IMR-90 (cell line): ENCODE measurements around the gene CD1D. TPM values are rescaled to one million over a fixed set of nuclear protein-coding genes. Genes with fewer than 3 reads are reported as not detected.

Experiments used
- ATAC-seq: fragments of 200-7000 bp; cut with Tn5 transposase; 2 replicates; pipeline ENCODE4 v1.9.1; 2020; ENCODE audit warnings: low read depth, mild to moderate bottlenecking, moderate library complexity
- BruUV-seq: library from RNA; stranded (reverse); fragments of 400-500 nt; replicated peaks from 2 replicates; lab custom pipeline; 2021; lab: Mats Ljungman, UMichigan
- CTCF ChIA-PET: fragments of 300-600 bp; formaldehyde crosslinking; extraction: SDS; loops from one replicate; lab custom pipeline; 2021; ENCODE audit warnings: antibody characterized with exemption; lab: Yijun Ruan, JAX
- POLR2A ChIA-PET: fragments of 300-600 bp; sonication (Branson Sonifier 250); formaldehyde crosslinking; loops from one replicate; lab custom pipeline; 2022; ENCODE audit warnings: antibody characterized with exemption; ENCODE audit not compliant: unreplicated experiment; lab: Charles Lee
- DNase-seq: peaks from one replicate; pipeline ENCODE4 v3.0.0; 2013
- H2AFZ ChIP-seq: replicated peaks from 2 replicates; pipeline ENCODE3; 2013; ENCODE audit warnings: low read length, mild to moderate bottlenecking; ENCODE audit not compliant: poor library complexity
- H2AK5ac ChIP-seq: 2 replicates; pipeline ENCODE4 v1.6.1; 2013; ENCODE audit warnings: low read depth, low read length, inconsistent platforms
- H2AK9ac ChIP-seq: replicated peaks from 2 replicates; pipeline ENCODE3; 2013; ENCODE audit warnings: mild to moderate bottlenecking, low read depth, low read length, moderate library complexity; ENCODE audit not compliant: poor library complexity
- H2BK120ac ChIP-seq: 2 replicates; pipeline ENCODE4 v1.6.1; 2013; ENCODE audit warnings: low read depth, low read length, inconsistent platforms
- H2BK15ac ChIP-seq: 3 replicates; pipeline ENCODE4 v1.6.1; 2013; ENCODE audit warnings: low read depth, low read length, inconsistent platforms
- H2BK20ac ChIP-seq: 2 replicates; pipeline ENCODE4 v1.6.1; 2013; ENCODE audit warnings: low read depth, mild to moderate bottlenecking, inconsistent platforms, low read length, moderate library complexity
- H2BK5ac ChIP-seq: 2 replicates; pipeline ENCODE4 v1.6.1; 2013; ENCODE audit warnings: mild to moderate bottlenecking, low read depth, low read length, inconsistent platforms; ENCODE audit not compliant: poor library complexity, severe bottlenecking
- H3K14ac ChIP-seq: replicated peaks from 2 replicates; pipeline ENCODE4 v1.6.1; 2013; ENCODE audit warnings: low read depth, low read length, inconsistent platforms
- H3K18ac ChIP-seq: 2 replicates; pipeline ENCODE4 v1.6.1; 2013; ENCODE audit warnings: low read depth, low read length, control low read depth
- H3K23ac ChIP-seq: 2 replicates; pipeline ENCODE4 v1.6.1; 2013; ENCODE audit warnings: low read depth, low read length, inconsistent platforms
- H3K27ac ChIP-seq: 2 replicates; pipeline ENCODE4 v1.5.1; 2013; ENCODE audit warnings: mild to moderate bottlenecking, control low read depth, low read length; ENCODE audit not compliant: insufficient read depth
- H3K27me3 ChIP-seq: 2 replicates; pipeline ENCODE4 v1.6.1; 2013; ENCODE audit warnings: low read length; ENCODE audit not compliant: control insufficient read depth, insufficient read depth
- H3K36me3 ChIP-seq: 2 replicates; pipeline ENCODE4 v1.6.1; 2013; ENCODE audit warnings: low read length, mixed read lengths; ENCODE audit not compliant: control insufficient read depth, insufficient read depth
- H3K4ac ChIP-seq: 2 replicates; pipeline ENCODE4 v1.6.1; 2013; ENCODE audit warnings: low read depth, low read length, inconsistent platforms
- H3K4me1 ChIP-seq: 2 replicates; pipeline ENCODE4 v1.6.1; 2013; ENCODE audit warnings: low read length, mixed read lengths; ENCODE audit not compliant: control insufficient read depth, insufficient read depth
- H3K4me2 ChIP-seq: 2 replicates; pipeline ENCODE4 v1.6.1; 2013; ENCODE audit warnings: low read depth, mild to moderate bottlenecking, control low read depth, low read length, moderate library complexity
- H3K4me3 ChIP-seq: 2 replicates; pipeline ENCODE4 v1.5.1; 2013; ENCODE audit warnings: low read depth, mild to moderate bottlenecking, control low read depth, low read length, moderate library complexity; ENCODE audit not compliant: insufficient read depth
- H3K56ac ChIP-seq: 2 replicates; pipeline ENCODE4 v1.6.1; 2013; ENCODE audit warnings: low read length, inconsistent platforms; ENCODE audit not compliant: insufficient read depth; ENCODE audit errors: extremely low read depth
- H3K79me1 ChIP-seq, 2 experiments: 2 replicates each; pipeline ENCODE4 v1.6.1; 2013; ENCODE audit warnings: low read length in 2 of 2, inconsistent platforms in 1 of 2, low read depth in 1 of 2
- H3K9ac ChIP-seq: 2 replicates; pipeline ENCODE4 v1.6.1; 2013; ENCODE audit warnings: low read depth, low read length, control low read depth
- H3K9me1 ChIP-seq: 2 replicates; pipeline ENCODE4 v1.6.1; 2013; ENCODE audit warnings: low read length, inconsistent platforms; ENCODE audit not compliant: insufficient read depth
- H3K9me3 ChIP-seq: 2 replicates; pipeline ENCODE4 v1.6.1; 2013; ENCODE audit warnings: low read length; ENCODE audit not compliant: control insufficient read depth, insufficient read depth
- H4K20me1 ChIP-seq: 2 replicates; pipeline ENCODE4 v1.6.1; 2013; ENCODE audit warnings: low read length, inconsistent platforms; ENCODE audit not compliant: insufficient read depth
- H4K5ac ChIP-seq: 2 replicates; pipeline ENCODE4 v1.6.1; 2013; ENCODE audit warnings: mild to moderate bottlenecking, low read depth, low read length, control low read depth
- H4K8ac ChIP-seq, 2 experiments: 2 replicates each; pipeline ENCODE4 v1.6.1; 2013; ENCODE audit warnings: low read depth in 2 of 2, low read length in 2 of 2, control low read depth in 1 of 2, inconsistent platforms in 1 of 2
- H4K91ac ChIP-seq: 2 replicates; pipeline ENCODE4 v1.6.1; 2013; ENCODE audit warnings: low read depth, low read length, inconsistent platforms; ENCODE audit not compliant: insufficient read depth
- BHLHE40 ChIP-seq: fragments of 150-350 bp; IDR thresholded peaks from 2 replicates; pipeline ENCODE4 v1.6.1; 2016; ENCODE audit warnings: mild to moderate bottlenecking, low read depth, low read length
- CEBPB ChIP-seq: IDR thresholded peaks from 2 replicates; pipeline ENCODE4 v1.6.1; 2012; ENCODE audit warnings: low read depth, low read length, improper control_type of control experiment
- CHD1 ChIP-seq: IDR thresholded peaks from 2 replicates; pipeline ENCODE4 v1.6.1; 2012; ENCODE audit warnings: low read depth, low read length, improper control_type of control experiment
- MAFK ChIP-seq: IDR thresholded peaks from 2 replicates; pipeline ENCODE4 v1.6.1; 2012; ENCODE audit warnings: low read depth, low read length, improper control_type of control experiment
- MAZ ChIP-seq: IDR thresholded peaks from 2 replicates; pipeline ENCODE4 v1.6.1; 2012; ENCODE audit warnings: low read depth, mild to moderate bottlenecking, low read length, improper control_type of control experiment, moderate library complexity, borderline replicate concordance
- NFE2L2 ChIP-seq: fragments of 150-350 bp; IDR thresholded peaks from 2 replicates; pipeline ENCODE4 v1.6.1; 2016; ENCODE audit warnings: low read depth, mild to moderate bottlenecking, low read length
- POLR2A ChIP-seq: IDR thresholded peaks from 2 replicates; pipeline ENCODE4 v1.6.1; 2012; ENCODE audit warnings: mild to moderate bottlenecking, low read depth, low read length
- RAD21 ChIP-seq: IDR thresholded peaks from 2 replicates; pipeline ENCODE4 v1.6.1; 2012; ENCODE audit warnings: low read length, improper control_type of control experiment
- RCOR1 ChIP-seq: IDR thresholded peaks from 2 replicates; pipeline ENCODE4 v1.6.1; 2012; ENCODE audit warnings: mild to moderate bottlenecking, low read length, improper control_type of control experiment; ENCODE audit not compliant: insufficient replicate concordance
- RFX5 ChIP-seq: IDR thresholded peaks from 2 replicates; pipeline ENCODE4 v1.8.0; 2012; ENCODE audit warnings: low read depth, mild to moderate bottlenecking, low read length, moderate library complexity
- SMC3 ChIP-seq: fragments of 150-350 bp; IDR thresholded peaks from 2 replicates; pipeline ENCODE4 v1.6.1; 2016; ENCODE audit warnings: low read depth, mild to moderate bottlenecking, antibody characterized with exemption, low read length, moderate library complexity
- WGBS, 2 experiments: methylation state at CpG; one replicate each; pipeline versions ENCODE4 v1.1.5 to v1.1.7; 2013; ENCODE audit warnings: missing lambda C conversion rate in 2 of 2; ENCODE audit not compliant: insufficient read length in 1 of 2; ENCODE audit errors: extremely low coverage in 2 of 2; 5-methylcytosine and 5-hydroxymethylcytosine counted together
- dilution Hi-C: fragments of 300-500 bp; cut with HindIII; formaldehyde crosslinking; loops from one replicate; pipeline ENCODE4 v1.14.3; 2018; ENCODE audit warnings: low sequenced_read_pairs; ENCODE audit not compliant: unreplicated experiment
- in situ Hi-C: fragments of 300-500 bp; cut with MboI; formaldehyde crosslinking; loops from 3 replicates; pipeline ENCODE4 v1.14.3; 2019; ENCODE audit warnings: low sequenced_read_pairs, inconsistent platforms, mixed read lengths
- intact Hi-C: fragments of 100-400 bp; cut with micrococcal nuclease; formaldehyde crosslinking; loops from 2 replicates; pipeline ENCODE4 v1.10.0; 2022
- polyA plus RNA-seq, 3 experiments: library from polyadenylated mRNA; depleted of rRNA; stranded (reverse); fragments of >200 nt; gene quantifications; 2 replicates each; pipeline ENCODE4 v1.2.3, GENCODE V29; 2012; ENCODE audit warnings: low replicate concordance in 1 of 3
- total RNA-seq: library from RNA; depleted of rRNA; stranded (reverse); fragments of >200 nt; gene quantifications from 2 replicates; pipeline ENCODE4 v1.2.3, GENCODE V29; 2012
- TF ChIP-seq, protein P1 (sequence below): fragments of 150-350 bp; IDR thresholded peaks from 2 replicates; pipeline ENCODE4 v1.6.1; 2017; ENCODE audit warnings: mild to moderate bottlenecking, antibody characterized with exemption, low read length, low read depth
- TF ChIP-seq, protein P2 (sequence below): conservative IDR thresholded peaks from 2 replicates; pipeline ENCODE4 v1.5.1; 2012; ENCODE audit warnings: mild to moderate bottlenecking, low read depth, low read length, improper control_type of control experiment

Gene CD1D
- total and polyA plus RNA-seq, 2 of the 4 experiments (the other 2 are of a cell fraction): not detected

DNA sequence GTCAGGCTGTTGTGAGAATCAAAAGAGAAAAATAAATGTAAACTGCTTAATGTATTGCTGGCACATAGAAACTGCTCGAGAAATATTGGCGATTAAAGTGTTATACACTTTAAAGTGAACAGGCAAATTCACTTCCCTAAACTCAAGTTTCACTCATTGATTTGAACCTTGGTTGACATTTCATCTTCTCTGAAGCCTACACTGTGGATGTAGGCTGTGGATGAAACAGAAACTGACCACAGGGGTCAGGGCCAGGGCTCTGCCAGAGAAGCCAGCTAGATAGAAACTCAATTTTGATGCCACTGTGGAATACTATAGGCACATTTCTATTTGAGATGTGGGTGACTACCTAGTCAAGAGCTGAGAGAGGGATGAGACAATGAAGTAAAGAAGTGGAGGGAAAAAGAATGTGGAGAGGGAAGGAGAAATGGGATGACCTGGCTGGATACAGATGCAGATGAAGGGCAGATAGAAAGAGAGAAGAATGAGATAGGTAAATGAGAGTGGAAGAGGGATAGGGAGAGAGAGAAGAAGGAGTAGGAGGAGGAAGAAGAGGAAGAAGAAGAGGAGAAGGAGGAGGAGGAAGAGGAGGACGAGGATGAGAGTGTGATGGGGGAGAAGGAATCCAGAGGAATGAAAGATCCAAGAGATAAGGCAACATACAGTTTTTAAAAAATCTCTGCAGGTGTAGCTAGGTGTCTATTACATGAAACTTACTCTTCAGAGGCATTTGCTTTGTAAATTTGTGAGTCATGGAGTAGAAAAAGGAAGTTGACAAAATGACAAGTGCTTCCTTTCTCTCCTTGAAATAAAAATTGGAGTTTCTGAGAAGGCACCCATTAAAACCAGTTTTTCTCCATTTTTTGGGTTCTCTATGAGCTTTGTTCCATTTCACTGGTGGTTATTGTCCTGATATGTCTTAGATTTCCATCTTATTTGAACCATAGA, 17.4 kb upstream of the CD1D start:
- Histone ChIP-seq H2BK5ac (no peak overlapping the region), H3K9me3 (no peaks in the 10 kb centered on the region), H3K27me3 (peaks cover 2% of the 10 kb centered on the region; the same call in 1 of the 2 replicates), H2AK5ac (no peak overlapping the region), H4K5ac (no peak overlapping the region), H3K56ac (no peak overlapping the region), H3K4me3 (no peak overlapping the region), H4K20me1 (no peaks in the 10 kb centered on the region), H3K9me1 (no peaks in the 10 kb centered on the region), H3K9ac (no peak overlapping the region), H2BK120ac (no peak overlapping the region), H2AFZ (no peak overlapping the region), H3K27ac (no peak overlapping the region), H3K36me3 (no peaks in the 10 kb centered on the region), H2BK20ac (no peak overlapping the region), H4K91ac (no peak overlapping the region), H3K4me1 (no peaks in the 10 kb centered on the region), H3K14ac (no peak overlapping the region), H2BK15ac (no peak overlapping the region), H2AK9ac (no peak overlapping the region), H3K23ac (no peak overlapping the region), H4K8ac (no peak overlapping the region), H3K18ac (no peak overlapping the region), H3K79me1 (no peaks in the 10 kb centered on the region), H3K4me2 (no peak overlapping the region), H3K4ac (no peak overlapping the region)
- ChIA-PET POLR2A (no interaction called here), CTCF (no interaction called here)
- dilution Hi-C loops (no loop called here), intact Hi-C loops (no loop called here), in situ Hi-C loops (no loop called here)
- no TSS peak for BruUV-seq
- DNase-seq (no peak), ATAC-seq (no peak)
- no CpG with 5 or more reads among the region's 3 CpGs for WGBS, 2 experiments
- TF ChIP-seq POLR2A (no peak), NFE2L2 (no peak), RFX5 (no peak), CEBPB (no peak), RAD21 (no peak), RCOR1 (no peak), CHD1 (no peak), MAZ (no peak), MAFK (no peak), SMC3 (no peak), BHLHE40 (no peak)
- TF ChIP-seq, protein P1, sequence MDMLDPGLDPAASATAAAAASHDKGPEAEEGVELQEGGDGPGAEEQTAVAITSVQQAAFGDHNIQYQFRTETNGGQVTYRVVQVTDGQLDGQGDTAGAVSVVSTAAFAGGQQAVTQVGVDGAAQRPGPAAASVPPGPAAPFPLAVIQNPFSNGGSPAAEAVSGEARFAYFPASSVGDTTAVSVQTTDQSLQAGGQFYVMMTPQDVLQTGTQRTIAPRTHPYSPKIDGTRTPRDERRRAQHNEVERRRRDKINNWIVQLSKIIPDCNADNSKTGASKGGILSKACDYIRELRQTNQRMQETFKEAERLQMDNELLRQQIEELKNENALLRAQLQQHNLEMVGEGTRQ: no peak
- TF ChIP-seq, protein P2, sequence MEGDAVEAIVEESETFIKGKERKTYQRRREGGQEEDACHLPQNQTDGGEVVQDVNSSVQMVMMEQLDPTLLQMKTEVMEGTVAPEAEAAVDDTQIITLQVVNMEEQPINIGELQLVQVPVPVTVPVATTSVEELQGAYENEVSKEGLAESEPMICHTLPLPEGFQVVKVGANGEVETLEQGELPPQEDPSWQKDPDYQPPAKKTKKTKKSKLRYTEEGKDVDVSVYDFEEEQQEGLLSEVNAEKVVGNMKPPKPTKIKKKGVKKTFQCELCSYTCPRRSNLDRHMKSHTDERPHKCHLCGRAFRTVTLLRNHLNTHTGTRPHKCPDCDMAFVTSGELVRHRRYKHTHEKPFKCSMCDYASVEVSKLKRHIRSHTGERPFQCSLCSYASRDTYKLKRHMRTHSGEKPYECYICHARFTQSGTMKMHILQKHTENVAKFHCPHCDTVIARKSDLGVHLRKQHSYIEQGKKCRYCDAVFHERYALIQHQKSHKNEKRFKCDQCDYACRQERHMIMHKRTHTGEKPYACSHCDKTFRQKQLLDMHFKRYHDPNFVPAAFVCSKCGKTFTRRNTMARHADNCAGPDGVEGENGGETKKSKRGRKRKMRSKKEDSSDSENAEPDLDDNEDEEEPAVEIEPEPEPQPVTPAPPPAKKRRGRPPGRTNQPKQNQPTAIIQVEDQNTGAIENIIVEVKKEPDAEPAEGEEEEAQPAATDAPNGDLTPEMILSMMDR: no peak
